HG02885 (cell line): ENCODE results near the gene FAM240A.
"Not testable (repeated sequence)": the region's sequence is repeated elsewhere in the genome, so short reads cannot be mapped to it uniquely, and the experiment has no call there.

Experiments used
- ATAC-seq: cut with Tn5 transposase; IDR thresholded peaks from one replicate; pipeline ENCODE4 v1.9.1; 2021; ENCODE audit warnings: mild to moderate bottlenecking; ENCODE audit not compliant: unreplicated experiment, poor library complexity

The FAM240A gene

GRCh38 chr3:46585799-46586693 is 26.3 kb upstream of the FAM240A start:
- no peak for ATAC-seq

GRCh38 chr3:46586738-46587246 is 25.5 kb upstream of the FAM240A start:
- no peak for ATAC-seq

- ATAC-seq: not testable (repeated sequence)
These were observed 25.1 kb upstream of the FAM240A start for GRCh38 chr3:46587268-46587667.

GRCh38 chr3:46593274-46593862 is 19.0 kb upstream of the FAM240A start:
- ATAC-seq: no peak

- ATAC-seq: no peak
These were observed 18.3 kb upstream of the FAM240A start for GRCh38 chr3:46593979-46594378.

- ATAC-seq: no peak
These were observed 17.6 kb upstream of the FAM240A start for GRCh38 chr3:46594723-46595122.

GRCh38 chr3:46595819-46596314 is 16.5 kb upstream of the FAM240A start:
- ATAC-seq: no peak

- no peak for ATAC-seq
These were observed 12.7 kb upstream of the FAM240A start for GRCh38 chr3:46599590-46599989.

- ATAC-seq: no peak
These were observed 8.8 kb upstream of the FAM240A start for GRCh38 chr3:46603446-46604046.

- no peak for ATAC-seq
These were observed 8.2 kb upstream of the FAM240A start for GRCh38 chr3:46604127-46604526.

GRCh38 chr3:46607603-46608028 is 4.7 kb upstream of the FAM240A start:
- ATAC-seq: no peak

- no peak for ATAC-seq
These were observed 3.1 kb upstream of the FAM240A start for GRCh38 chr3:46609212-46609721.

GRCh38 chr3:46609944-46610722 is 2.2 kb upstream of the FAM240A start:
- ATAC-seq: no peak

- ATAC-seq: no peak
These were observed 1.1 kb downstream of the FAM240A start for GRCh38 chr3:46613313-46614005.

- no peak for ATAC-seq
These were observed 2.1 kb downstream of the FAM240A start for GRCh38 chr3:46614431-46614830.

GRCh38 chr3:46615050-46615775 is 2.9 kb downstream of the FAM240A start:
- no peak for ATAC-seq

GRCh38 chr3:46615976-46616375 is 3.7 kb downstream of the FAM240A start:
- ATAC-seq: no peak

GRCh38 chr3:46617941-46618340 is 5.6 kb downstream of the FAM240A start:
- no peak for ATAC-seq
